ENCODE results near the gene ARFIP1.

- TF ChIP-seq, protein P1, sequence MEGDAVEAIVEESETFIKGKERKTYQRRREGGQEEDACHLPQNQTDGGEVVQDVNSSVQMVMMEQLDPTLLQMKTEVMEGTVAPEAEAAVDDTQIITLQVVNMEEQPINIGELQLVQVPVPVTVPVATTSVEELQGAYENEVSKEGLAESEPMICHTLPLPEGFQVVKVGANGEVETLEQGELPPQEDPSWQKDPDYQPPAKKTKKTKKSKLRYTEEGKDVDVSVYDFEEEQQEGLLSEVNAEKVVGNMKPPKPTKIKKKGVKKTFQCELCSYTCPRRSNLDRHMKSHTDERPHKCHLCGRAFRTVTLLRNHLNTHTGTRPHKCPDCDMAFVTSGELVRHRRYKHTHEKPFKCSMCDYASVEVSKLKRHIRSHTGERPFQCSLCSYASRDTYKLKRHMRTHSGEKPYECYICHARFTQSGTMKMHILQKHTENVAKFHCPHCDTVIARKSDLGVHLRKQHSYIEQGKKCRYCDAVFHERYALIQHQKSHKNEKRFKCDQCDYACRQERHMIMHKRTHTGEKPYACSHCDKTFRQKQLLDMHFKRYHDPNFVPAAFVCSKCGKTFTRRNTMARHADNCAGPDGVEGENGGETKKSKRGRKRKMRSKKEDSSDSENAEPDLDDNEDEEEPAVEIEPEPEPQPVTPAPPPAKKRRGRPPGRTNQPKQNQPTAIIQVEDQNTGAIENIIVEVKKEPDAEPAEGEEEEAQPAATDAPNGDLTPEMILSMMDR (IDR thresholded peaks at IDR 0.05): peak; percentile 5
- TF ChIP-seq EZH2 (IDR thresholded peaks at IDR 0.05; ENCODE audit: borderline replicate concordance, insufficient read depth, low read depth, low read length, poor library complexity, severe bottlenecking): no peak
Observed at GRCh38 chr4:152778656-152779512, 870 bp upstream of the ARFIP1 start.
